Amygdala (tissue), 56 donors: ENCODE results near the gene MFAP2.
A peak's percentile ranks its signal among the peaks of the same experiment; 100 is the strongest.
"Not testable (repeated sequence)": the region's sequence is repeated elsewhere in the genome, so short reads cannot be mapped to it uniquely, and the experiment has no call there.

Source experiments
- DNase-seq, 56 donors: peaks; one replicate each; lab custom pipeline; 2025; lab: John Stamatoyannopoulos, UW

Gene MFAP2

DNA sequence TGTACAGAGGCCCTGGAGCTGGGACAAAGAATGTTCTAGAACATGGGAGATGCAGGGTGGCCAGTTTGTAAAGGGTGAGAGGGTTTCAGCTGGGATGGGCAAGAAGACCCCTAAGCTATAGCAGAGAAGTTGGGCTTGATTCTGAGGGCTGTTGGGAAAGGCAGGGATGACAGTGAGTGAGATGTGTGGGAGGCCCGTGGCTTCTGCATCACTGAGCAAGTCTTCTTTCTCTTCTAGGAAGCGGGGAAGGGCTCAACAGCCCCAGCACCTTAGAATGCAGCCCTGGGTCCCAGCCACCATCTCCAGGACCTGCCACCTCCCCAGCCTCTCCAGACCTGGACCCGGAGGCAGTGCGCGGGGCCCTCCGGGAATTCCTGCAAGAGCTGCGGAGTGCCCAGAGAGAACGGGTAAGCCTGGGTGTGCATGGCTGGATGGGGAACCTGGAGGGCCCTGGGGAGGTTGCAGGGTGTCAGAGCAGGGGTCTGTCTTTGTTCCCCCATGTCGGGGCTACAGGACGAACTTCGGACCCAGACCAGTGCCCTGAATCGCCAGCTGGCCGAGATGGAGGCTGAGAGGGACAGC, 14.8 kb downstream of the MFAP2 start:
- no peak for DNase-seq

DNA sequence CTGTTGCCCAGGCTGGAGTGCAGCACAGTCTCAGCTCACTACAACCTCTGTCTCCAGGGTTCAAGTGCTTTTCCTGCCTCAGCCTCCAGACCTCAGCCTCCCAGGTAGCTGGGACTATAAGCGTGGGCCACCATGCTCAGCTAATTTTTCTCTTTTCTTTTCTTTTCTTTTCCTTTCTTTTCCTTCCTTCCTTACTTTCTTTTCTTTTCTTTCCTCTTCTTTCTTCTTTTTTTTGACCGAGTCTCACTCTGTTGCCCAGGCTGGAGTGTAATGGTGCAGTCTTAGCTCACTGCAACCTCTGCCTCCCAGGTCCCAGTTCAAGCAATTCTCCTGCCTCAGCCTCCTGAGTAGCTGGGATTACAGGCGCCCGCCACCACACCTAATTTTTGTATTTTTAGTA, 16.3 kb downstream of the MFAP2 start:
- DNase-seq, result not testable (repeated sequence)

DNA sequence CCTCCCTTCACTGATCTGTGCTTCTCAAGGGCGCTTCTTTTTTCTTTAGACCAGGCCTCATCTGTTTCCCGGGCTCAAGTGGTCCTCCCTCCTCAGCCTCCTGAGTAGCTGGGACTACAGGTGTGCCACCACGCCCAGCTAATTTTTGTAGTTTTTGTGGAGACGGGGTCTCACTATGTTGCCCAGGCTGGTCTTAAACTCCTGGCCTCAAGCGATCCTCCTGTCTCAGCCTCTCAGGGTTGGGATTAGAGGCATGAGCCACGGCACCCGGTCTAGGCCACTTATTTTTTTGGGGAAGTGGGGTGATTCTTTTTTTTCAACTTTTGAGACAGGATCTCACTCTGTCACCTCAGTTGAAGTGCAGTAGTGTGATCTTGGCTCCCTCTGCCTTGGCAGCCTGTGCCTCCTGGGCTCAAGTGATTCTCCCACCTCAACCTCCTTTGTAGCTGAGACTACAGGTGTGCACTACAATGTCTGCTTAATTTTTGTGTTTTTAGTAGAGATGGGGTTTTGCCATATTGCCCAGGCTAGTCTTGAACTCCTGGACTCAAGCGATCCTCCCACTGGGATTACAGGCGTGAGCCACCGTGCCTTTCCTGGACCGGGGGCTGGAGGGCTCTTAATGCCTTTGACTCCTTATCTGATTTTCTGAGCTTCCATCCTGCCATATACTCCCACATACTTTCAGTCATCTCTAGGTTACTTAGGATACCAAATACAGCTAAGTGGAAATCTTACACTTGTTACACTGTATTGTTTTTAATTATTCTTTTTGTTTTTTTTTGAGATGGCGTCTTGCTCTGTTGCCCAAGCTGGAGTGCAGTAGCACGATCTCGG, 18.9 kb downstream of the MFAP2 start:
- DNase-seq, result no peak

GRCh38 chr1:16960560-16961296, 19.7 kb downstream of the MFAP2 start:
- DNase-seq, result peak in 45 of 56 donors; percentile 5 to 72 (median 36)

DNA sequence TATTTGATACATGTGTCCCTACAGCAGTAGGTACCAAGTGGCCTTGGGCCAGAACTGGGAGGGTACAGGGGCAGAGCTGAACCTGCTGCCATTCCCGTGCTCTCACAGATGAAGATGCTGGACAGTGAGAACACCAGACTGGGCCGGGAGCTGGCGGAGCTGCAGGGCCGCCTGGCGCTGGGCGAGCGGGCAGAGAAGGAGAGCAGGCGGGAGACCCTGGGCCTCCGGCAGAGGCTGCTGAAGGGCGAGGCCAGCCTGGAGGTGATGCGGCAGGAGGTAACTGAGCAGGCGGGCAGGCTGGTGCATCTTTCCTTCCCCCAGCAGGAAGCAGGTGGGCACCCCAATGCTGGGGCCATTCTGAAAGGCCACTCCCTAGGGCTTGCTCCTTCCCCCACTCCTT, 21.9 kb downstream of the MFAP2 start:
- DNase-seq, result no peak

- no peak for DNase-seq
Measured at GRCh38 chr1:16957731-16958130, 22.7 kb downstream of the MFAP2 start.

GRCh38 chr1:16956775-16957174, 23.6 kb downstream of the MFAP2 start:
- DNase-seq, result no peak

DNA sequence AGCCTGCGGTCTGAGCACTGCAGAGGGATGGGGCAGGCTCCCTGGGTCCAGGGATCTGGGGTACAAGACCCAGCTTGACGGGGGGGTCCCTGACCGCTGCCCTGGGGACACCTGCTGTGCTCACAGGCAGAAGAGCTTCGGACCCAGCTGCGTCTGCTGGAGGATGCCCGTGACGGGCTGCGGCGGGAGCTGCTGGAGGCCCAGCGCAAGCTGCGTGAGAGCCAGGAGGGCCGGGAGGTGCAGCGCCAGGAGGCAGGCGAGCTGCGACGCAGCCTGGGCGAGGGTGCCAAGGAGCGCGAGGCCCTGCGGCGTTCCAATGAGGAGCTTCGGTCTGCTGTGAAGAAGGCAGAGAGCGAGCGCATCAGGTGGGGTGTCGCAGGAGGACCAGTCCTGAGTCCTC, 25.2 kb downstream of the MFAP2 start:
- no peak for DNase-seq

DNA sequence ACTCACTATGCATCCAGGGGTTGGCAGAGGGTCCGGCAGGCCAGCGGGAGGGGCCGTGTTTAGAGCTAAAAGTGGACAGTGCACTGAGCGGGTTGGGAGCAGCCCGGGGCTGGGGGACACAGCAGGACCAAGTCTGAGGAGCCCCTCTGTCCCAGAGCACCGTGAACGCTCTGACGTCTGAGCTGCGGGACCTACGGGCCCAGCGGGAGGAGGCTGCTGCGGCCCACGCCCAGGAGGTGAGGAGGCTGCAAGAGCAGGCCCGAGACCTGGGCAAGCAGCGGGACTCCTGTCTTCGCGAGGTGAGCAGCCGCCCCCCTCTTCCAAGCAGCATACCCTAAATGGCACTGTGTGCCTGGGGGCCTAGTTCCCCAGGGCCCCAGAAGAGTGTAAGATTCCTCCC, 25.8 kb downstream of the MFAP2 start:
- no peak for DNase-seq

- DNase-seq, result not testable (repeated sequence)
Measured at GRCh38 chr1:16952376-16952775, 28.0 kb downstream of the MFAP2 start.

- not testable (repeated sequence) for DNase-seq
Measured at GRCh38 chr1:16949026-16949425, 31.4 kb downstream of the MFAP2 start.

DNA sequence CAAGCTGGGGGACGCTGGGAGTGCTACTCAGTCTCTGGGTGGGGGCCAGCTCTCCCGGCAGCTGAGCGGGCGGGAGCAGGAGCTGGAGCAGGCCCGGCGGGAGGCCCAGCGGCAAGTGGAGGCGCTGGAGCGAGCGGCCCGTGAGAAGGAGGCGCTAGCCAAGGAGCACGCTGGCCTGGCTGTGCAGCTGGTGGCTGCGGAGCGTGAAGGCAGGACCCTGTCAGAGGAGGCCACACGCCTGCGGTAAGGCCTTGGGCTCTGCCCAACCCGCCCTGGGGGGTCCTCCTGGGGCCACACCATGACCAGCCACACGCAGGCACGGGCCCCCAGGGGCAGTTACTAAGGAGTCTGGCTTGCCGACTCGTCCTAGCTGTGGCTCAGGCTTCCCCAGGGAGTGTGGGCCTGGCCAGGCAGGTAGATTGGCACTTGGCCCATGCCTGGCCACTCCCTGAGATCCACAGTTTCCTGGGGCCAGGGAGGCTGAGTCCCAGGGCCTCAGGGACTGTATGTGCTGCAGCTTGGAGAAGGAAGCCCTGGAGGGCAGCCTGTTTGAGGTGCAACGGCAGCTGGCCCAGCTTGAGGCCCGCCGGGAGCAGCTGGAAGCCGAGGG, 32.0 kb downstream of the MFAP2 start:
- DNase-seq, result not testable (repeated sequence)

GRCh38 chr1:16946646-16947045, 33.8 kb downstream of the MFAP2 start:
- DNase-seq, result no peak

DNA sequence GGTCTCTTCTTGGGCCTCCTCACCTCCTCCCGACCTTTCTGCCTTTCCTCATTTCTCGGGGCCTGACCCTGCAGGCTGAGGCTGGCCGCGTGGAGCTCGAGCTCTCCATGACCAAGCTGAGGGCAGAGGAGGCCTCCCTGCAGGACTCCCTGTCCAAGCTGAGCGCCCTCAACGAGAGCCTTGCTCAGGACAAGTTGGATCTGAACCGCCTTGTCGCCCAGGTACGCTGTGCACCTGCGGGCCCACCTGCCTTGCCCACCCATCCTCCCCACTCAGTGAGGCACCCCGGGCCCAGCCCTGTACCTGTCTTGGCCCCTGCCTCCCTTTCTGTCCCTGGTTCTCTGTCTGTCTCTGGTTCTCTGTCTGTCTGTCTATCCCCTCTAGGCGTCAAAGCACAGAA, 34.2 kb downstream of the MFAP2 start:
- not testable (repeated sequence) for DNase-seq

- not testable (repeated sequence) for DNase-seq
Measured at GRCh38 chr1:16945512-16945911, 34.9 kb downstream of the MFAP2 start.

DNA sequence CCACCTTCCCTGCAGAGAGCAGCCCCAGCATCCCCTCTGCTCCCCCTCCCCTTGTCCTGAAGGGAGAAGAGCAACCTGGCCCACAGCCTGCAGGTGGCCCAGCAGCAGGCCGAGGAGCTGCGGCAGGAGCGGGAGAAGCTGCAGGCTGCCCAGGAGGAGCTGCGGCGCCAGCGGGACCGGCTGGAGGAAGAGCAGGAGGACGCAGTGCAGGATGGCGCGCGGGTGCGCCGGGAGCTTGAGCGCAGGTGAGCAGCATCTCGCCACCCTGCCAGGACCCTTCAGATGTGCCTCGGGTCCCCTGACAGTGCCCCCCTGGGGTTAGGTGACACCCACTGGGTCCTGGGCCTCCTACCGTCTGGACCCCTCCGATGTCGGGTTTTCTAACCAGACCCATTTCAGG, 36.4 kb downstream of the MFAP2 start:
- DNase-seq, result no peak

- DNase-seq, result not testable (repeated sequence)
Measured at GRCh38 chr1:16939386-16940180, 40.8 kb downstream of the MFAP2 start.

DNA sequence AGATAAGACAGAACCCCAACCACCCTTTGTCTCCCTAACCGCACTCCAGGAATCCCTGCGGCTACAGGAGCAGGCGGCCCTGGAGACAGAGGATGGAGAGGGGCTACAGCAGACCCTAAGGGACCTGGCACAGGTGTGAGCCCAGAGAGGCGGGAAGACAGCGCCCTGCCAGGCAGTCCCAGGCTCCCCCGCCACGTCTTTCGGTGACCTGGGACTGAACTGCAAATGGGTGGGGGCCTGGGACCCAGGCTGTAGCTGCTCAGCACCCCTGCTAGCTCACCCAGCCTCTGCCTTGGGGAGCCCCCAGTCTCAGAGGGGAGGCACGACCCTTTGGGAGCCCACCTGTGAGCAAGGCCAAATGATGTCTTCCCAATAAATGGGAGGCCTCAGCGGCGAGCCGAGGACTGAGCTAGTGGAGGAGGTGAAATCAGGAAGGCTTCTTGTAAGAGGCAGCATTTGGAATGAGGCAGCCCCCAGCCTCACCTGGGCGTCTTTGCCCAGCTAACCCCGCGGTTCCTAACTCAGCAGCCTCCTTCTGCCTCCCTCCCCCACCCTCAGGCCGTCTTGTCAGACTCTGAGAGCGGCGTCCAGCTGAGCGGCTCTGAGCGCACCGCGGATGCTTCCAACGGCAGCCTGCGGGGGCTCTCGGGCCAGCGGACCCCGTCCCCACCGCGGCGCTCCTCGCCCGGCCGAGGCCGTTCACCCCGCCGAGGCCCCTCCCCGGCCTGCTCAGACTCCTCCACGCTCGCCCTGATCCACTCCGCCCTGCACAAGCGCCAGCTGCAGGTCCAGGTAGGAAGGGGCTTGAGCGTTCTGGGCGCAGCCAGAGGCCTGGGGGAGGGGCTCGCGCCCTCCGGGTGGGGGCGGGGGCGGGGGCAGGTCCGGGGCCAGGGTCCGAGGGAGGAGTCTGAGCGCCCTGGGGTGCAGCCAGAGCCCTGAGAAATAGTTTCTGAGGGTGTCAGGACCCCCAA, 41.8 kb downstream of the MFAP2 start:
- DNase-seq, result no peak

DNA sequence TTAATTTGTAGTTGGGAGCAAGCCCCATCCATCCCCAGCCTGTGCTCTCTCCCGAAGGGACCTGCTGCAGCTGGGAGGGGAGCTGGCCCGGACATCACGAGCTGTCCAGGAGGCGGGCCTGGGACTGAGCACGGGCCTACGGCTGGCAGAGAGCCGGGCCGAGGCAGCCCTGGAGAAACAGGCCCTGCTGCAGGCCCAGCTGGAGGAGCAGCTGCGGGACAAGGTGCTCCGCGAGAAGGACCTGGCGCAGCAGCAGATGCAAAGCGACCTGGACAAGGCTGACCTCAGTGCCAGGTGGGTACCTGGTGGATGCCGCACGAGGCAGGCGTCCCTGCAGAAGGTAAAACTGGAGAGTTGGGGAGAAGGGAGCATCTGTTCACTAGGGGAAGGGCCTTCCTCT, 43.8 kb downstream of the MFAP2 start:
- DNase-seq, result not testable (repeated sequence)
